ENCODE measurements around the gene CACNA1H. TPM values are rescaled to one million over a fixed set of nuclear protein-coding genes. Genes with fewer than 3 reads are reported as not detected.
"Not testable (repeated sequence)": the region's sequence is repeated elsewhere in the genome, so short reads cannot be mapped to it uniquely, and the experiment has no call there.

CACNA1H gene
- total RNA-seq, 1 donor from 2014 or later = 15.4 TPM

DNA sequence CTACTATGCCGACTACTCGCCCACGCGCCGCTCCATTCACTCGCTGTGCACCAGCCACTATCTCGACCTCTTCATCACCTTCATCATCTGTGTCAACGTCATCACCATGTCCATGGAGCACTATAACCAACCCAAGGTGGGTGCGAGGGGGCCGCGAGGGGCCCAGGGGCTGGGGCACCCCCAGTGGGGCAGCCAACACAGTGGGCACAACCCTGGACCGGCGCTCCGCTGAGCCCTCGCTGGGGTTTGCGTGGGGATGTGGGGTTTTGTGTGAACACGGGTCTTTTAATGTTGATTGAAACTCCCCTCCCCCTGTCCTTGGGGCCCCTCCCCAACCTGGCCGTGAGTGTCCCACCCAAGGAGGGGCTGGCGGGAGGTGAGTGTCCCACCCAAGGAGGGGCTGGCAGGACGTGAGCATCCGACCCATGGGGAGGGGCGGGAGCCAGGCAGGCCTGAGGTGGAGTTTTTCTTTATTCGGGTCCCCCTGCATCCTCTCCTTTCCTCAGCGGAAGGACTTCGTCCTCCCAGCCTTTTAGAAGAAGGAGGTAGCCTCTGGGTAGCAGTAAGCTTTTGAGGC, 61.0 kb downstream of the CACNA1H start:
- DNase-seq = no peak

DNA sequence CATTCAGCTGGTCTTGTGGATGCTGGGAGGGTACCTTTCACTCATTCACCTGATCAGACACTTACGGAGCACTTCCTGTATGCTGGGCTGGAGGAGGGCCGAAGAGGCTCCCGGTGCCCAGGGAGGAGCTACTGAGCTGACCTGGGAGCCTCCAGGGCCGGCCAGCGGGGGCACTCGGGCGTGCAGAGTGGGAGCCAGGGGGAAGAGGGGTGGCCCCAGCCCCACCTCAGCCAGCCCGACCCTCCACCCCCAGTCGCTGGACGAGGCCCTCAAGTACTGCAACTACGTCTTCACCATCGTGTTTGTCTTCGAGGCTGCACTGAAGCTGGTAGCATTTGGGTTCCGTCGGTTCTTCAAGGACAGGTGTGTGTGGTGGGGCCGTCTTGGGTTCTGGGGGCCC, 61.8 kb downstream of the CACNA1H start:
- DNase-seq = no peak

DNA sequence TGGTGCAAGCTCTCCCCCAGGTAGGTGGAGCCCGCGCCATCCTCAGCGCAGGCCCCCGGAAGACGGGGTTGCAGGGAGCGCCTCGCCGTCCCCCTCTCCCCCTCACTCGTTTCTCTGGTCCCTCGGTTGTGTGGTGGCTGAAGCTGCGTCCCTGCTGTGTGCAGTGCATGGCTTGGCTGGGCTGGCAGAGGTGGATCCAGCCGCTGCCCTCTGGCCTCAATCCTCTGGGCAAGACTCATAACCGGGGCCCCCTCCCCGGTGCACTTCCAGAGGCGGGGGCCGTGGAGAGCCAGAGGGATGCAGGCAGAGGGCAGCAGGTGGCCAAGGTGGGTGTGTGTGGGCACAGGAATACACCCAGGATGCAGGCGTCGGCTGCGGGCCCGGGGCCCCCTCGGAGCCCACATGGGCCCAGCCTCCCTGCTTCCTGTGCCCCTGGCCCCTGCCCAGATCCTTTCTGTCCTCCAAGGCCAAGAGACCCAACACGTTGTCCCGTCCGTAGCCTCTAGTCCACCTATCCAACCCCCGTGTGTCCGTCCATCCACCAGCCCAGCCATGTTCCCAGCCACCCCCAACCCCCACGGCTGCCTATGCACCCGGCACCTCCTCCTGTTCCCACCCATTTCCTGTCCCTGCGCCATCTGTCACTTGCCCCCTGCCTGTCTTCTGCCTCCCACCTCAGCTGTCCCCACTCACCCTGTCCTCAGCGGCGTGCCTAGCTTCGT, 62.8 kb downstream of the CACNA1H start:
- DNase-seq = no peak

DNA sequence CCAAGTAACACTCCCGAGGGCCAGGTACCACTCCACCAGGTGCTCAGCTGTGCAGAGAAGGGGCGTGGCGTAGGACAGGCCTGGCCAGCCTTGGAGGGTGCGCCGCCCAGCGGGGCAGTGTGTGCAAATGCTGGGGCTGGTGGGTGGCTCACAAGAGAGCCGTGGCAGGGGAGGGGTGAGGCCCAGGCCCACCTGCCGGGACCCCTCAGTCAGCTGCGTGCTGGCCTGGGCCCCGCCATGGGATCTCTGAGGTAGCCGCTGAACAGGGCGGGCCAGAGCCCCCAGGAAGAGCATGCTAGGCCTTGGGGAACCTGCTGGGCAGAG, 63.4 kb downstream of the CACNA1H start:
- DNase-seq = no peak

- no peak for DNase-seq
Measured at GRCh38 chr16:1216681-1217400, 63.9 kb downstream of the CACNA1H start.

- DNase-seq = no peak
Measured at GRCh38 chr16:1217526-1217925, 64.6 kb downstream of the CACNA1H start.

DNA sequence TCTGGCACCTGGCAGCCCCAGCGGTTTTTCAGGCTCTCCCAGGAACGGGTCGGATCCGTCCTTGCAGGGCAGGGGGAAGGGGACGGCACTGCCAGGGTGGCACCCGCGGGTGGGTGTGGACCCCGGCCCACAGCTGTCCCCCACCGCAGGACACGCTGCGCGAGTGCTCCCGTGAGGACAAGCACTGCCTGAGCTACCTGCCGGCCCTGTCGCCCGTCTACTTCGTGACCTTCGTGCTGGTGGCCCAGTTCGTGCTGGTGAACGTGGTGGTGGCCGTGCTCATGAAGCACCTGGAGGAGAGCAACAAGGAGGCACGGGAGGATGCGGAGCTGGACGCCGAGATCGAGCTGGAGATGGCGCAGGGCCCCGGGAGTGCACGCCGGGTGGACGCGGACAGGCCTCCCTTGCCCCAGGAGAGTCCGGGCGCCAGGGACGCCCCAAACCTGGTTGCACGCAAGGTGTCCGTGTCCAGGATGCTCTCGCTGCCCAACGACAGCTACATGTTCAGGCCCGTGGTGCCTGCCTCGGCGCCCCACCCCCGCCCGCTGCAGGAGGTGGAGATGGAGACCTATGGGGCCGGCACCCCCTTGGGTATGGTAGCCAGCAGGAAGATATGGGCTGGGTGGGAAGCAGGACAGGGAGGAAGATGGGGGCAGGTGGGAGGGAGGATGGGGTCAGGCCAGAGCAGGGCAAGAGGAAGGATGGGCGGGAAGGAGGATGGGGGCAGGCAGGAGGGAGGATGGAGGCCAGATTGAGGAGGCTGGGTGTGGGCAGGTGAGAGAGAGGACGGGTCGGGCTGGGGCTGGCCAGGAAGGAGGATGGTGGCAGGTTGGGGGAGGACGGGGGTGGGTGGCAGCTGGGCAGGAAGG, 65.4 kb downstream of the CACNA1H start:
- no peak for DNase-seq

- no peak for DNase-seq
Measured at GRCh38 chr16:1218930-1219611, 66.2 kb downstream of the CACNA1H start.

DNA sequence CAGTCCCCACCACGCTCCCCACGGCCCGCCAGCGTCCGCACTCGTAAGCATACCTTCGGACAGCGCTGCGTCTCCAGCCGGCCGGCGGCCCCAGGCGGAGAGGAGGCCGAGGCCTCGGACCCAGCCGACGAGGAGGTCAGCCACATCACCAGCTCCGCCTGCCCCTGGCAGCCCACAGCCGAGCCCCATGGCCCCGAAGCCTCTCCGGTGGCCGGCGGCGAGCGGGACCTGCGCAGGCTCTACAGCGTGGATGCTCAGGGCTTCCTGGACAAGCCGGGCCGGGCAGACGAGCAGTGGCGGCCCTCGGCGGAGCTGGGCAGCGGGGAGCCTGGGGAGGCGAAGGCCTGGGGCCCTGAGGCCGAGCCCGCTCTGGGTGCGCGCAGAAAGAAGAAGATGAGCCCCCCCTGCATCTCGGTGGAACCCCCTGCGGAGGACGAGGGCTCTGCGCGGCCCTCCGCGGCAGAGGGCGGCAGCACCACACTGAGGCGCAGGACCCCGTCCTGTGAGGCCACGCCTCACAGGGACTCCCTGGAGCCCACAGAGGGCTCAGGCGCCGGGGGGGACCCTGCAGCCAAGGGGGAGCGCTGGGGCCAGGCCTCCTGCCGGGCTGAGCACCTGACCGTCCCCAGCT, 67.3 kb downstream of the CACNA1H start:
- no peak for DNase-seq

DNA sequence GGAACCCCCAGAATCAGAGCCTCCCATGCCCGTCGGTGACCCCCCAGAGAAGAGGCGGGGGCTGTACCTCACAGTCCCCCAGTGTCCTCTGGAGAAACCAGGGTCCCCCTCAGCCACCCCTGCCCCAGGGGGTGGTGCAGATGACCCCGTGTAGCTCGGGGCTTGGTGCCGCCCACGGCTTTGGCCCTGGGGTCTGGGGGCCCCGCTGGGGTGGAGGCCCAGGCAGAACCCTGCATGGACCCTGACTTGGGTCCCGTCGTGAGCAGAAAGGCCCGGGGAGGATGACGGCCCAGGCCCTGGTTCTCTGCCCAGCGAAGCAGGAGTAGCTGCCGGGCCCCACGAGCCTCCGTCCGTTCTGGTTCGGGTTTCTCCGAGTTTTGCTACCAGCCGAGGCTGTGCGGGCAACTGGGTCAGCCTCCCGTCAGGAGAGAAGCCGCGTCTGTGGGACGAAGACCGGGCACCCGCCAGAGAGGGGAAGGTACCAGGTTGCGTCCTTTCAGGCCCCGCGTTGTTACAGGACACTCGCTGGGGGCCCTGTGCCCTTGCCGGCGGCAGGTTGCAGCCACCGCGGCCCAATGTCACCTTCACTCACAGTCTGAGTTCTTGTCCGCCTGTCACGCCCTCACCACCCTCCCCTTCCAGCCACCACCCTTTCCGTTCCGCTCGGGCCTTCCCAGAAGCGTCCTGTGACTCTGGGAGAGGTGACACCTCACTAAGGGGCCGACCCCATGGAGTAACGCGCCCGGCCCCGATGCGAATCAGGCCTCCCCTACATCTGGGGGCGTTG, 68.1 kb downstream of the CACNA1H start:
- no peak for DNase-seq

DNA sequence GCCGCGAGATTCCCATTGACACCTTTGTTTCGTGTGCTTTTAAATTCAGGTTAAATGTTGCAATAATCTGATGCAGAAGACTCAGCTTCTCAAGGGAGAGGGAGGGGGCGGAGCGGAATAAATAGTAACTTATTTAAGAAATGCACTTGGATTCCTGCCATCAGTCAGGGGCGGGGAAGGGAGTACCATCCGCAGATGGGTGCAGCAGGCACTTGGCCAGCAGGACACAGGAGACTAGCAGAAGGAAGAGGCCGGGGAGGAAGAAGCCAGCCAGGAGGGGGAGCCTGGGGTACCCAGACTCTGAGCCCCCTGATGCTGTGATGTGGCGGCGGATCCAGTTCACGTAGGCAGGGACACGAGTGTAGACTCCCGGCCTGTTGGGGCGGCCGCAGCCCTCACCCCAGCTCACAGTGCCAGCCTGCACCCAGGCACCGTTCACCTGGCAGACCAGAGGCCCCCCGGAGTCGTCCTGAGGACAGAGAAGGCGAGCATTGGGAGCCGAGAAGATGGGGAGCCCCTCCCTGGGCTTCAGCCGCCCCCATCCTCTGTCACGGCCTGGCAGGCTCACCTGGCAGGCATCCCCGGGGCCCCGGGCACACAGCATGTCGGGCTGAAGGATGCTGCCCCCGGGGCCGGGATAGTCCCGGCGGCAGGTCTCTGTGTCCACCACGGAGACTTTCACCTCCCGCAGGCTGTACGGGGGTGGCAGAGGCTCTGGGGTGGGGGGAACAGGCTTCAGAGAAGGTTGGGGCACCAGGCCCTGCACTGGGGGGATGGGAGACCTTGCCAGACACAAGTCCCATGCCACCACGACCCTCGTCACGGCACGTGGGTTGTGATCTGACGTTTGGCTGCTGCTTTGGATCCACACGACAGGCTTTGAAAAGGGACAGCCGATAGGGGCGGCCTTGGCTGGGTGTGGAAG, 69.0 kb downstream of the CACNA1H start:
- no peak for DNase-seq

DNA sequence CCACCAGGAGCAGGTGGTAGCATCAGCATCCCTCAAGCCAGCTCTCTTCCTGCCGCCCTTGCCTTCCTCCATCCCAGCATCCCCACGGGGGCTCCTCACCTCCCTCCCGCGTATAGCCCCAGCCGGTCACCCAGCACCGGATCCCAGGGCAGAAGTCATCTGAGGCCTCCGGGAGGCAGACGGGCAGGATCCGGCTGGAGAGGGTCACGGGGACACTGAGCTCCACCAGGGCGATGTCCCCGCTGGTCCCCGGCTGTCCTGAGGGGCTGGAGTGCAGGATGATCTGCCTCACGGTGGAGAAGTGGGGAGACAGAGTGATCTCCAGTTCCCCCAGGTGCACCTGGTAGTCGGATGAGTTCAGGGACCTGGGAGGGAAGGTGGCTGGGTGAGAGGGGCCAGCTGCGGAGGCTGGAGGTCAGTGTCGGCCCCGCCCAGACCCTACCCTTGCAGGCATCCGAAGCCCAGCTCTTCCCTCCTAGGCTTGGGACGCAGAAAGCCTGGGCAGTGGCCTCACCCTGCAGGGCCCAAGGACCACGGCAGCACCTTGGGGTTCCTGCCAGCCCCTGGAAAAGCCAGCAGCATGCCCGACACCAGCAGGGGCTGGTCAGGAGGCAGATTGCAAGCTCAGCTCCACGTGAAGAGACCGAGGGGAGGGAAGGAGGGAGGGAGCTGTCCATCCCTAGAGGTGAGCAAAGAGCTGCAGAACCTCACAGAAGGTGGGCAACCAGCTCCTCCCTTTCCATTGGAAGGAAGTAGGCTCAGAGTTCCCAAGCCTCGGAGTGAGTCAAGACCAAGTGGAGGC, 69.8 kb downstream of the CACNA1H start:
- no peak for DNase-seq

- no peak for DNase-seq
Measured at GRCh38 chr16:1223355-1224214, 70.7 kb downstream of the CACNA1H start.

GRCh38 chr16:1224558-1224957, 71.7 kb downstream of the CACNA1H start:
- DNase-seq = no peak

DNA sequence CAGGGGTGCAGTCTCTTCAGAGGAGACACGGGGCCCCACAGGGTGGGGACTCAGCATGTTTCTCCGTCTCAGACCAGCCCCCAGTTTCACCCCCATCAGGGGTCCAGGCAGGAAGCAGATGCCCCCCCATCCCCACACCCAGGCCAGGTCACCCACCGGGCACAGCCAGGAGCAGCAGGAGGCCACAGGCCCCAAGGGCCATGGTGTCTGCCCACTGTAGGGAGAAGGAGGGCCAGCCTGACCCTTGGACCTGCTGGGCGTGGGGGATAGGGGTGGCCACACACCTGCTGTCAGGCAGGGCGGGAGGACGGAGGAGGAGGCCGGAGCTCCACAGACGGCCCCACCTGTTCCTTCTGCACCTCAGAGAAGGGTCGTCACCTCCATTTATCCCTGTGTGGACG, 72.1 kb downstream of the CACNA1H start, which contains the start of gene TPSG1:
Gene TPSG1 (minus strand): TSS at position 218 of the 401 bp plus-strand sequence. CDS start 16 bp downstream, at position 202.
- DNase-seq = no peak

GRCh38 chr16:1225728-1226311, 72.9 kb downstream of the CACNA1H start:
- not testable (repeated sequence) for DNase-seq

- DNase-seq = not testable (repeated sequence)
Measured at GRCh38 chr16:1226692-1227091, 73.8 kb downstream of the CACNA1H start.

All from occipital lobe (tissue), 2 donors.